Choroid plexus epithelial cell (primary cell): ENCODE results near the gene AP3M1.
A peak's percentile ranks its signal among the peaks of the same experiment; 100 is the strongest.

Experiments
- DNase-seq: peaks from one replicate; pipeline ENCODE4 v3.0.0-alpha.2; 2010; ENCODE audit warnings: low read depth
- H3K4me3 ChIP-seq: 2 replicates; pipeline ENCODE4 v1.5.1; 2011; ENCODE audit warnings: low read depth, mild to moderate bottlenecking, control low read depth, low read length, moderate library complexity
- CTCF ChIP-seq: conservative IDR thresholded peaks from 2 replicates; pipeline ENCODE4 v1.5.1; 2011; ENCODE audit warnings: low read depth, mild to moderate bottlenecking, control low read depth, inconsistent platforms, low read length, moderate library complexity

AP3M1 gene

GRCh38 chr10:74076961-74077360 lies 73.7 kb downstream of the AP3M1 start:
- no peak for TF ChIP-seq CTCF
- DNase-seq, result no peak
- H3K4me3 ChIP-seq, result no peak overlapping the region

- DNase-seq, result no peak
- no peak overlapping the region for H3K4me3 ChIP-seq
- no peak for TF ChIP-seq CTCF
Observed at GRCh38 chr10:74075906-74076305, 74.7 kb downstream of the AP3M1 start.

- TF ChIP-seq CTCF, result no peak
- peak; percentile 64 for DNase-seq
- H3K4me3 ChIP-seq, result no peak overlapping the region
Observed at GRCh38 chr10:74072503-74072902, 78.1 kb downstream of the AP3M1 start.

- peak; percentile 93 for DNase-seq
- no peak overlapping the region for H3K4me3 ChIP-seq
- TF ChIP-seq CTCF, result no peak
Observed at GRCh38 chr10:74071157-74071556, 79.5 kb downstream of the AP3M1 start.
